GM12875 (cell line): ENCODE results near the gene COLEC12.
"Not testable (repeated sequence)": the region's sequence is repeated elsewhere in the genome, so short reads cannot be mapped to it uniquely, and the experiment has no call there.

Experiments used
- H3K4me3 ChIP-seq: one replicate; pipeline ENCODE4 v1.5.1; 2011; ENCODE audit warnings: low read depth, low read length, control low read depth
- CTCF ChIP-seq: IDR thresholded peaks from 2 replicates; pipeline ENCODE4 v1.5.1; 2011; ENCODE audit warnings: low read depth, mild to moderate bottlenecking, control low read depth, inconsistent platforms, low read length, moderate library complexity, borderline replicate concordance; ENCODE audit not compliant: insufficient read depth

The COLEC12 gene

GRCh38 chr18:415047-415446, 85.5 kb downstream of the COLEC12 start:
- H3K4me3 ChIP-seq, result no peak overlapping the region
- no peak for TF ChIP-seq CTCF

- H3K4me3 ChIP-seq, result no peak overlapping the region
- no peak for TF ChIP-seq CTCF
These were observed 87.3 kb downstream of the COLEC12 start for GRCh38 chr18:413233-413632.

- no peak overlapping the region for H3K4me3 ChIP-seq
- no peak for TF ChIP-seq CTCF
These were observed 90.5 kb downstream of the COLEC12 start for GRCh38 chr18:410047-410455.

GRCh38 chr18:408367-408766, 92.1 kb downstream of the COLEC12 start:
- H3K4me3 ChIP-seq, result no peak overlapping the region
- no peak for TF ChIP-seq CTCF

GRCh38 chr18:407626-408224, 92.8 kb downstream of the COLEC12 start:
- H3K4me3 ChIP-seq, result no peak overlapping the region
- no peak for TF ChIP-seq CTCF

GRCh38 chr18:407191-407590, 93.3 kb downstream of the COLEC12 start:
- no peak for TF ChIP-seq CTCF
- H3K4me3 ChIP-seq, result no peak overlapping the region

GRCh38 chr18:406677-407076, 93.8 kb downstream of the COLEC12 start:
- no peak overlapping the region for H3K4me3 ChIP-seq
- no peak for TF ChIP-seq CTCF

GRCh38 chr18:405006-405405, 95.5 kb downstream of the COLEC12 start:
- not testable (repeated sequence) for H3K4me3 ChIP-seq
